Activated CD8-positive, alpha-beta memory T cell treated with anti-CD3 and anti-CD28 coated beads, Interleukin-2, amount 50 U/mL, for 4 hours (primary cell): Measurements from ENCODE around the gene AJM1.
"Not testable (repeated sequence)": the region's sequence is repeated elsewhere in the genome, so short reads cannot be mapped to it uniquely, and the experiment has no call there.

ENCODE experiments used
- DNase-seq: peaks from one replicate; pipeline ENCODE4 v3.0.0-alpha.2; 2020

AJM1 gene

GRCh38 chr9:136857581-136858412 is 15.5 kb downstream of the AJM1 start:
- peak; percentile 17 for DNase-seq

- peak; percentile 13 for DNase-seq
Observed at GRCh38 chr9:136858452-136858843, 16.2 kb downstream of the AJM1 start.

- no peak for DNase-seq
Observed at GRCh38 chr9:136858844-136859757, 16.8 kb downstream of the AJM1 start.

DNA sequence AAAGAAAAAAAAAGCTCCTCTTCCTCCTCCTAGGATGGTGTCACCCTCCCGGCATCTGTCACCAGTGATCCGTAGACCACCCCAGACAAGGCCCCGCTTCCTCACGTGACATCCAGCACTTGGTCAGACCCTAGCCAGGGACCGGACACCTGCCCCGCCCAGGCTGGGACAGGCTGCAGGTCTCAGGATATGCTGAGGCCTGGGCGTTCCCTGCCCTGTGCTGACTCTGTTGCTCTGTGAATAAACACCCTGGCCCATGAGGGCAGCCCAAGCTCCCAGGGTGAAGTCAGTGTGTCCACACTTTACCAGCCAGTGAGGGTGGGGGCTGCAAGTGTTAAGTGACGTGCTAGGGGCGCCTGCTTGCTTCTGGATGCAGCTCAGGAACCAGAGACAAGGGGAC is 18.3 kb downstream of the AJM1 start:
- DNase-seq, result no peak

- no peak for DNase-seq
Observed at GRCh38 chr9:136860933-136861873, 18.9 kb downstream of the AJM1 start.

GRCh38 chr9:136861874-136862457 is 19.7 kb downstream of the AJM1 start:
- no peak for DNase-seq

- no peak for DNase-seq
Observed at GRCh38 chr9:136862849-136863622, 20.8 kb downstream of the AJM1 start.

- DNase-seq, result no peak
Observed at GRCh38 chr9:136863623-136864273, 21.5 kb downstream of the AJM1 start.

DNA sequence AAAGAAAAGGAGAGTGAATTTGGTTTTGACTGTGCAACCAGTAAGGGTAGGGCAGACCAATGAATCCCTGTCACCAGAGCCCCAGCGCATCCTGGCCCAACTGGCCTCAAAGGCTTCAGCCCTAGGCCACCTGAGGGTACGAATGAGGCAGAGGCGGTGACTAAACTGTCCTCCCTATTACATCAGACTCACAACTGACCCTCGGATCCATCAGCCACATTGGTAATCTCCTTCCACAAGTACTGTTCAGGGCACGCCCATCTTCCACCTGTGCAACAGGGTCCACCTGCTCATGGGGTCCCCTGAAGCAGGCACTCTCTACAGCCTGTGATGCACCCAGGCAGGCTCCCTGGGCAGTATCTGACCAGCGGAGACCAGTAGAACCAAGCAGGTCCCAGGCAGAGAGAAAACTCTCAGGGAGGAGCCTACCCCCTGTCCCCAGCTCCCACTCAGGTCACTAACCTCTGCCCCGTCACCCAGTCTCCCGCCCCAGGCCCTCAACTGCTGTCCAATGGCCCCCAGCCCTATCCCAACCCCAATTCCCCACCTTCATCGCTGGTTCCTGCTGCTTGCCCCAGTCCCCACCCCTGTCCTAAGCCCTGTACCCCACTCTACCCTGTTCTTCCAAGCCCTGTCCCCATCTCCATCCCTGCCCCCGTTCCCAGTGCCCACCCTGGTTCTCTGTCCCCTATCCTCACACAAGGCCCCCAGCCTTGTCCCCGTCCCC is 22.9 kb downstream of the AJM1 start:
- no peak for DNase-seq

DNA sequence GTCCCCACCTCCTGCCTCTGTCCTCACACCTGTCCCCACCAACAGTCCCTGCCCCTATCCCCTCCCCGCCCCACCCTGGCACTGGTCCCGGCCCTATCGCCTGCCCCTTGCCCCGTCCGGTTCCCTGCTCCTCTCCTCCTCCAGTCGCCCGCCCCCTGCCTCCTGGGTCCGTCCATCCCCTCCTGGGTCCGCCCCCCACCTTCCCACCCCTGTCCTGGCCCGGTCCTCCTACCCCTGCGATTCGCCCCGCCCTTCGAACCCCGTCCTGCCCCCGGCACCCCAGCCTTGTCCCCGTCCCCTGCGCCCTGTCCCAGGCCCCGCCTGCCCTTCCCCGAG is 23.5 kb downstream of the AJM1 start:
- no peak for DNase-seq

GRCh38 chr9:136866898-136867421 is 24.7 kb downstream of the AJM1 start:
- not testable (repeated sequence) for DNase-seq

- DNase-seq, result no peak
Observed at GRCh38 chr9:136867480-136867879, 25.2 kb downstream of the AJM1 start.

DNA sequence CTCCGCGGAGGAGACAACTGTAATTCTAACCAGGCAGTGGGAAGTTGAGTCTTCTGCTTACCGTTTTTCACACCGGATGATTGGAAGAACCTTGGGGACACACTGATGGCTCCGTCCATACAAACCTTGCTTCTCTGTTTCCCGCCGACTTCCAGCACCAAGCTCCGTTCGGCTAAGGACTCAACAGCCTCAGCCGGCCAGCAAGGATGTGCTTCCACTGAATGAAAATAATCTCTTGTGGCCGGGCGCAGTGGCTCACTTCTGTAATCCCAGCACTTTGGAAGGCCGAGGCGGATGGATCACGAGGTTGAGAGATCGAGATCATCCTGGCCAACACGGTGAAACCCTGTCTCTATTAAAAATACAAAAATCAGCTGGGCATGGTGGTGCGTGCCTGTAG is 25.6 kb downstream of the AJM1 start:
- DNase-seq, result no peak

DNA sequence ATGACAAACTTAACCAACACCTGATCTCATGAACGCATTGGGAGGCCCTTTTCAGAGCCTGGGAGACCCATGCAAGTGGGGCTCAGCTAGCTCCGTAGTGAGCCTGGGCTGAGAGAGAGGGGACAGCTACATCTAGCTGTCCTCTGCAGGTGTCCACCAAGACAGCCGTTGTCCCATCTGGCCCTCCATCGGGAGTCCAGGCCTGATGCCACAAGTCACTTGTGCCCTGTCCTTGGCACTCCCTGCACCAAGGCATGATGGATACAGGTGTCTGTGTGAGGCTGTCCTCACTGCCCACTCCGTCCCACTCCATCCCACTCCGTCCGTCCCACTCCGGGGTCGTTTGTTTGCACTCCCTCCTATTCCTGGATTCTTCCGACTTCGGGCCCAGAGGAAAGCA is 26.4 kb downstream of the AJM1 start:
- DNase-seq, result no peak

DNA sequence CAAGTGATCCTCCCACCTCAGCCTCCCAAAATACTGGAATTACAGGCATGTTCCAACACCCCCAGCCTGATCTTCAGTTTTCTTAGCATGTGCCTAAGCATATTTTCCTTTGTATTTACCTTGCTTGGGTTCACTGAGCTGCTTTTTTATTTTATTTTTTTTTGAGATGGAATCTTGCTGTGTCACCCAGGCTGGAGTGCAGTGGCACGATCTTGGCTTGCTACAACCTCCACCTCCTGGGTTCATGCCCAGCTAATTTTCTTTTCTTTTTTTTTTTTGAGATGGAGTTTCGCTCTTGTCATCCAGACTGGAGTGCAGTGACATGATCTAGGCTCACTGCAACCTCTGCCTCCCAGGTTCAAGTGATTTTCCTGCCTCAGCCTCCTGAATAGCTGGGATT is 27.3 kb downstream of the AJM1 start:
- not testable (repeated sequence) for DNase-seq

GRCh38 chr9:136875155-136875554 is 32.9 kb downstream of the AJM1 start:
- DNase-seq, result peak; percentile 4

DNA sequence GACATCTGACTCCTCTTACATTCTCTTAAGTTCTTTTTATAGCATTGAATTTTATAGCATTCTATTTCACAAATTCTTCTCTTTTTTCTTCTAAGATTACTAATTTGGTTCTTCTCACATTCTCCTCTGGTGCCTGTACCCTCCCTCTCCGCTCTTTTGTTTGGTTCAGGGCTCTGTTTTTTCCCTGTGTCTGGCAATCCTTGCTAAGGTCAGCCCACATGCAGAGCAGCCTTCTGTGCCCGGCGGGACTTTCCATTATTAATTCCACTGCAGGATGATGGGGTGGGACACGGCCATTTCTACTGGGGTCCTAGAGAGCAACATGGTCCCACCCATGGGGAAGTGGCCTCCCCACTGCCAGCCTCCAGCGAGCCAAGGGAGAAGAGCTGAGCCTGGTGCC is 34.2 kb downstream of the AJM1 start:
- DNase-seq, result no peak

GRCh38 chr9:136880651-136881050 is 38.4 kb downstream of the AJM1 start:
- no peak for DNase-seq

- DNase-seq, result no peak
Observed at GRCh38 chr9:136881691-136882108, 39.4 kb downstream of the AJM1 start.
